ENCODE data around the gene OGDH. TPM values are rescaled to one million over a fixed set of nuclear protein-coding genes. Genes with fewer than 3 reads are reported as not detected.

Gene OGDH
- total and polyA plus RNA-seq, 2 experiments from 2014 or later = 13.5 to 76.9 TPM

GRCh38 chr7:44643206-44643605, 36.8 kb downstream of the OGDH start (continued):
- TF ChIP-seq CTCF (conservative IDR thresholded peaks at IDR 0.05; ENCODE audit: low read depth in 2 of 2) (no peak), EZH2phosphoT487 (IDR thresholded peaks at IDR 0.05; ENCODE audit: unreplicated experiment) (no peak), ETS1 (IDR thresholded peaks at IDR 0.05) (no peak), ZNF331 (CRISPR knock-in tag; IDR thresholded peaks at IDR 0.05; ENCODE audit: low read depth) (no peak), NANOG (IDR thresholded peaks at IDR 0.05; ENCODE audit: borderline replicate concordance) (no peak), CREB1 (CRISPR knock-in tag; IDR thresholded peaks at IDR 0.05; ENCODE audit: low read depth) (no peak), REST (IDR thresholded peaks at IDR 0.05; ENCODE audit: unreplicated experiment) (no peak), JUNB (IDR thresholded peaks at IDR 0.05; ENCODE audit: unreplicated experiment) (no peak), EZH2 (IDR thresholded peaks at IDR 0.05; ENCODE audit: low read depth, unreplicated experiment) (no peak)

- no peak for ATAC-seq
- Histone ChIP-seq H2AFZ (no peak overlapping the region), H3K9me2 (ENCODE audit: insufficient read depth) (no peaks in the 10 kb centered on the region), H3K4me3 (no peak overlapping the region), H3K79me2 (replicated peaks; ENCODE audit: insufficient read depth) (peaks cover 6% of the 10 kb centered on the region), H3K27me3 (ENCODE audit: insufficient read depth) (no peaks in the 10 kb centered on the region), H3K4me2 (no peak overlapping the region), H3K27ac (ENCODE audit: low read depth) (no peak overlapping the region), H3F3A (replicated peaks; ENCODE audit: low read depth) (no peaks in the 10 kb centered on the region), H3K4me1 (ENCODE audit: insufficient read depth) (no peaks in the 10 kb centered on the region), H4K20me1 (replicated peaks; ENCODE audit: insufficient read depth) (no peaks in the 10 kb centered on the region; the same call in none of the 2 replicates), H3K36me3 (ENCODE audit: insufficient read depth) (no peaks in the 10 kb centered on the region)
- Mint-ChIP-seq H3K27ac (no peak overlapping the region), H3K36me3 (ENCODE audit: low read depth) (peaks cover 10% of the 10 kb centered on the region), H3K27me3 (ENCODE audit: insufficient read depth, low read depth, poor library complexity) (no peaks in the 10 kb centered on the region), H3K4me3 (no peak overlapping the region), H3K4me1 (peaks cover 4% of the 10 kb centered on the region; the same call in 2 of the 3 replicates), H3K9me3 (no peaks in the 10 kb centered on the region)
- TF ChIP-seq REST (IDR thresholded peaks at IDR 0.05; ENCODE audit: unreplicated experiment) (no peak), CTCF (conservative IDR thresholded peaks at IDR 0.05; ENCODE audit: low read depth in 2 of 2) (no peak), EZH2 (IDR thresholded peaks at IDR 0.05; ENCODE audit: low read depth, unreplicated experiment) (no peak), NANOG (IDR thresholded peaks at IDR 0.05; ENCODE audit: borderline replicate concordance) (no peak), ZNF114 (CRISPR knock-in tag; IDR thresholded peaks at IDR 0.05) (no peak)
- no peak for DNase-seq (ENCODE audit: low spot score)
These were observed 38.8 kb downstream of the OGDH start for GRCh38 chr7:44645254-44645653.

Measured in GM23338 (cell line).